Measurements from ENCODE around the gene DYNLT2B.

Gene DYNLT2B

DNA sequence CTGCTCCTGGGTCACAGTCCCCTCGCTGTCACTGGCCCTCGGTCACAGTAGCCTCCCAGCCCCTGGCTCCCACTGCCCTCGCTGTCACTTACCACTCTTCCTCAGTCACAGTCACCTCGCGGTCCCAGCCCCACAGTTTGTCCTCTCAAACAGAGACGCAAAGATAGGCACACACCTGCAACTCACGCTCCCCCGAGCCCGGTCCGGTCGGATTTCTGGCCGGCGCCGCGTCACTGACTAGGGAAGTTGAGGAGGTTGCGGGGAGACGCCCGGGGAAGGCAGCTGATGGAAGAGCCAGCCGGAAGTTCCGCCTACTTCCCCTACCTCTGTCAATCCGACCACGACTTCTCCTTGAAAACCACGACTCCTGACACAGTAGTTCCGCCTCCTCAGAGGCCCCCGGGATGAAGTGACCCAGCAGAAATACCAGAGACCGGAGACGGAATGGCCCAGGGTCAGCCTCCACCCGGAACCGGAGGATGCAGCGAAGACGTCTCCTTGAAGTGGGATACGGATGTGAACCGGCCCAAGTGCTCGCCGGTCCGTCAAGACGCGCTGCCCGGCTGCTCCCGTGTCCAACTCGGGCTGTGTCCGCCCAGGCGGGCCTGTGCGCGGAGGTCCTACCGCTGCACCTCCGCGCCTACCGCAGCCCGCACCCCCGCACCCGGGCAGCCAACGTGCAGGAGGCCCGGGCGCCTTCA is 30.4 kb downstream of the DYNLT2B start, which contains the start of gene PCYT1A:
Gene PCYT1A (minus strand): TSS at position 287 of the 701 bp plus-strand sequence. CDS start 17,195 bp downstream, outside the sequence.
- peak within 1 kb of the TSS; percentile 75 for H2BK5ac ChIP-seq (ENCODE audit: low read depth, low read length, poor library complexity, severe bottlenecking)
- no peak within 1 kb of the TSS for H2AK5ac ChIP-seq (ENCODE audit: low read length, severe bottlenecking)
- peak; percentile 98 for DNase-seq
- H3K36me3 ChIP-seq (ENCODE audit: control insufficient read depth in 1 of 2, insufficient read depth in 2 of 2, low read depth in 1 of 2, low read length in 2 of 2), result peaks cover 0 to 9% of the 10 kb centered on the region in 2 experiments
- H4K91ac ChIP-seq (ENCODE audit: low read length), result peak within 1 kb of the TSS; percentile 96
- H3K23ac ChIP-seq (ENCODE audit: low read length in 2 of 2), result peak within 1 kb of the TSS in 1 of 2 experiments; percentile 81
- peak within 1 kb of the TSS; percentile 86 for H3K4me2 ChIP-seq (ENCODE audit: low read length, poor library complexity, severe bottlenecking)
- H3K9ac ChIP-seq (ENCODE audit: low read length), result peak within 1 kb of the TSS; percentile 99
- WGBS, result 1% methylated on average over 52 of the region's 55 CpGs
- H2BK15ac ChIP-seq (ENCODE audit: low read depth, poor library complexity, severe bottlenecking), result peak within 1 kb of the TSS; percentile 92
- H2AFZ ChIP-seq (ENCODE audit: low read depth, low read length), result peak within 1 kb of the TSS; percentile 59
- H4K8ac ChIP-seq (ENCODE audit: low read length), result peak within 1 kb of the TSS; percentile 98
- H3K18ac ChIP-seq (ENCODE audit: low read depth in 1 of 2, low read length in 2 of 2), result peak within 1 kb of the TSS; percentile 94 to 98
- peaks cover 4% of the 10 kb centered on the region for H3K79me1 ChIP-seq (replicated peaks; ENCODE audit: low read length, poor library complexity, severe bottlenecking)
- peak within 1 kb of the TSS; percentile 95 to 96 for H3K4ac ChIP-seq (ENCODE audit: low read depth in 1 of 2, low read length in 2 of 2)
- no peaks in the 10 kb centered on the region for H3K9me3 ChIP-seq (ENCODE audit: control insufficient read depth, low read length)
- H3K27me3 ChIP-seq (ENCODE audit: control insufficient read depth in 1 of 2, insufficient read depth in 1 of 2, low read length in 2 of 2), result no peaks in the 10 kb centered on the region
- peak within 1 kb of the TSS in 1 of 2 experiments; percentile 94 for H3K14ac ChIP-seq (ENCODE audit: low read length in 2 of 2)
- peak within 1 kb of the TSS; percentile 91 for H2BK120ac ChIP-seq (ENCODE audit: low read depth, low read length)
- H3K4me1 ChIP-seq (ENCODE audit: control insufficient read depth, insufficient read depth, low read depth, low read length), result peaks cover 8% of the 10 kb centered on the region
- H2BK12ac ChIP-seq (ENCODE audit: low read length in 2 of 2), result no peak within 1 kb of the TSS
- peak within 1 kb of the TSS; percentile 84 for H3K27ac ChIP-seq (ENCODE audit: low read length, poor library complexity, severe bottlenecking)
- H3K4me3 ChIP-seq (ENCODE audit: insufficient read depth in 1 of 2, low read depth in 1 of 2, low read length in 2 of 2), result peak within 1 kb of the TSS; percentile 94 to 100

DNA sequence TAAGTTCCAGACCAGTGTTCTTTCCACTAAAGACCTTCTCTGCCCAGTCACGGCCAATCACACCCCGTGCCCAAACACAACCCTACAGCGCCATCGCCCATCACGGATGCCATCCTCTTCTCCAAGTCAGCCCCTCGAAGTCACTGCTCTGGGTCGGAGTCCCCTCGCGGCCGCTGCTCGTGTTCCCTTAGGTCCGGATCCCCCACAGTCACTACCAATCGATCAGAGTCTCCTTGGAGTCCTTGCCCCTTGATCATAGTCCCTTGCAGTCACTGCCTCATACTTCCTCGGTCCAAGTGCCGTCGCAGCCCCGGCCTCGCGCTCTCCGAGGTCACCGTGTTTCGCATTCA is 31.0 kb downstream of the DYNLT2B start:
- DNase-seq, result peak; percentile 59
- Histone ChIP-seq H3K4me3 (ENCODE audit: insufficient read depth in 1 of 2, low read depth in 1 of 2, low read length in 2 of 2) (peak overlapping the region; percentile 94 to 100), H4K91ac (ENCODE audit: low read length) (peak overlapping the region; percentile 79), H2BK12ac (ENCODE audit: low read length in 2 of 2) (no peak overlapping the region), H2BK120ac (ENCODE audit: low read depth, low read length) (peak overlapping the region; percentile 69), H4K8ac (ENCODE audit: low read length) (peak overlapping the region; percentile 79), H3K23ac (ENCODE audit: low read length in 2 of 2) (no peak overlapping the region), H3K4ac (ENCODE audit: low read depth in 1 of 2, low read length in 2 of 2) (peak overlapping the region; percentile 62 to 95), H3K27me3 (ENCODE audit: control insufficient read depth in 1 of 2, insufficient read depth in 1 of 2, low read length in 2 of 2) (no peaks in the 10 kb centered on the region), H2AK5ac (ENCODE audit: low read length, severe bottlenecking) (no peak overlapping the region), H3K18ac (ENCODE audit: low read depth in 1 of 2, low read length in 2 of 2) (peak overlapping the region; percentile 80 to 91), H3K9ac (ENCODE audit: low read length) (peak overlapping the region; percentile 99), H3K14ac (ENCODE audit: low read length in 2 of 2) (peak overlapping the region in 1 of 2 experiments; percentile 46), H2AFZ (ENCODE audit: low read depth, low read length) (peak overlapping the region; percentile 10), H2BK15ac (ENCODE audit: low read depth, poor library complexity, severe bottlenecking) (peak overlapping the region; percentile 92), H3K36me3 (ENCODE audit: control insufficient read depth in 1 of 2, insufficient read depth in 2 of 2, low read depth in 1 of 2, low read length in 2 of 2) (peaks cover 0 to 9% of the 10 kb centered on the region in 2 experiments), H2BK5ac (ENCODE audit: low read depth, low read length, poor library complexity, severe bottlenecking) (no peak overlapping the region), H3K4me1 (ENCODE audit: control insufficient read depth, insufficient read depth, low read depth, low read length) (peaks cover 8% of the 10 kb centered on the region), H3K79me1 (replicated peaks; ENCODE audit: low read length, poor library complexity, severe bottlenecking) (peaks cover 4% of the 10 kb centered on the region), H3K27ac (ENCODE audit: low read length, poor library complexity, severe bottlenecking) (peak overlapping the region; percentile 84), H3K4me2 (ENCODE audit: low read length, poor library complexity, severe bottlenecking) (peak overlapping the region; percentile 75), H3K9me3 (ENCODE audit: control insufficient read depth, low read length) (no peaks in the 10 kb centered on the region)
- WGBS, result 3% methylated on average over 22 of the region's 22 CpGs

DNA sequence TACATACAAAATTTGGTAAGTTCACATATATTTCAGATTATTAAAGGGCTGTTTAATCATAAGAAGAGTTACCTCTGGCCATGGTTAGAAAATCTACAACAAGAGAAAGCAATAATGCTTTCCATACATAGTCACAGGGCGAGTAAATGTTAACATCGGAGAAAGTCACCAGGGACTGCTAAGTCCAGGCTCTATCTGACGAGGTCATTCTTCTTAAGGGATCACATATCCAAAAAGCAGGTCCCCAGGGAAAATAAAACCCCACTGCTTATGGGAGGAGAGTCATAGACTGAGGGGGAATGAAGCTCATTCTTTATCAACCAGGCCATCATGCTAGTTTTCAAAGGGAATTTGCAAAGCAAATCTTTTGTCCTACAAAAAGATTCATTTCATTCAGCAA is 33.6 kb downstream of the DYNLT2B start:
- 33% methylated on average over 3 of the region's 3 CpGs for WGBS

DNA sequence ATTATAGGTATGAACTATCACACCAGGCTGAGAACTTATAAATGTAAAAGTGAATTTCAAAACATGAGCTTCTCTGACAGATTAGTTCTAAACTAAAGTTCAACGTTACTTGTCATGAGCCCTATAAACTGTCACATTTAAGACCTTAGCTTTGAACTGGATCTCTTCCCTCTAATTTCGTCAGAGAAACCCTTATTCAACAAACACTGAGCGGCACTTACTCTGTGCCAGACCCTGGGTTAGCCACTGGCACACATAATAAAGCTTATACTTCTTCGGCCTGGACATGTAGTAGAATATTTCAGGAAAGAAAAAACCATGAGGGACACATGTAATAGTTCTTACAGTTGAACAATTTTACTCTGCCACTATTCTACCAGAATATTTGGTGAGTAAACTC is 36.1 kb downstream of the DYNLT2B start:
- no peak overlapping the region for H2AFZ ChIP-seq (ENCODE audit: low read depth, low read length)
- H2AK5ac ChIP-seq (ENCODE audit: low read length, severe bottlenecking), result no peak overlapping the region
- WGBS, result 96% methylated on average over 3 of the region's 4 CpGs
- H3K27me3 ChIP-seq (ENCODE audit: control insufficient read depth in 1 of 2, insufficient read depth in 1 of 2, low read length in 2 of 2), result no peaks in the 10 kb centered on the region
- no peak overlapping the region for H3K14ac ChIP-seq (ENCODE audit: low read length in 2 of 2)
- no peak for DNase-seq
- H3K27ac ChIP-seq (ENCODE audit: low read length, poor library complexity, severe bottlenecking), result no peak overlapping the region
- H3K9ac ChIP-seq (ENCODE audit: low read length), result no peak overlapping the region
- H3K18ac ChIP-seq (ENCODE audit: low read depth in 1 of 2, low read length in 2 of 2), result no peak overlapping the region
- no peak overlapping the region for H3K4me3 ChIP-seq (ENCODE audit: insufficient read depth in 1 of 2, low read depth in 1 of 2, low read length in 2 of 2)
- H2BK12ac ChIP-seq (ENCODE audit: low read length in 2 of 2), result no peak overlapping the region
- H3K36me3 ChIP-seq (ENCODE audit: control insufficient read depth in 1 of 2, insufficient read depth in 2 of 2, low read depth in 1 of 2, low read length in 2 of 2), result peaks cover 0 to 13% of the 10 kb centered on the region in 2 experiments
- no peak overlapping the region for H4K91ac ChIP-seq (ENCODE audit: low read length)
- H2BK5ac ChIP-seq (ENCODE audit: low read depth, low read length, poor library complexity, severe bottlenecking), result no peak overlapping the region
- H2BK120ac ChIP-seq (ENCODE audit: low read depth, low read length), result no peak overlapping the region
- peaks cover 5% of the 10 kb centered on the region for H3K4me1 ChIP-seq (ENCODE audit: control insufficient read depth, insufficient read depth, low read depth, low read length)
- H4K8ac ChIP-seq (ENCODE audit: low read length), result no peak overlapping the region
- H2BK15ac ChIP-seq (ENCODE audit: low read depth, poor library complexity, severe bottlenecking), result no peak overlapping the region
- peaks cover 4% of the 10 kb centered on the region for H3K79me1 ChIP-seq (replicated peaks; ENCODE audit: low read length, poor library complexity, severe bottlenecking)
- no peak overlapping the region for H3K23ac ChIP-seq (ENCODE audit: low read length in 2 of 2)
- no peak overlapping the region for H3K4me2 ChIP-seq (ENCODE audit: low read length, poor library complexity, severe bottlenecking)
- no peak overlapping the region for H3K4ac ChIP-seq (ENCODE audit: low read depth in 1 of 2, low read length in 2 of 2)
- no peaks in the 10 kb centered on the region for H3K9me3 ChIP-seq (ENCODE audit: control insufficient read depth, low read length)

More for the DNA sequence above, 33.6 kb downstream of the DYNLT2B start:
- peak; percentile 36 for DNase-seq
- no peak overlapping the region for H2AK5ac ChIP-seq (ENCODE audit: low read length, severe bottlenecking)
- H4K91ac ChIP-seq (ENCODE audit: low read length), result no peak overlapping the region
- no peak overlapping the region for H3K18ac ChIP-seq (ENCODE audit: low read depth in 1 of 2, low read length in 2 of 2)
- no peak overlapping the region for H3K23ac ChIP-seq (ENCODE audit: low read length in 2 of 2)
- no peak overlapping the region for H3K4ac ChIP-seq (ENCODE audit: low read depth in 1 of 2, low read length in 2 of 2)
- no peak overlapping the region for H2BK120ac ChIP-seq (ENCODE audit: low read depth, low read length)
- H2BK12ac ChIP-seq (ENCODE audit: low read length in 2 of 2), result no peak overlapping the region
- no peaks in the 10 kb centered on the region for H3K27me3 ChIP-seq (ENCODE audit: control insufficient read depth in 1 of 2, insufficient read depth in 1 of 2, low read length in 2 of 2)
- no peak overlapping the region for H2BK15ac ChIP-seq (ENCODE audit: low read depth, poor library complexity, severe bottlenecking)
- H3K9me3 ChIP-seq (ENCODE audit: control insufficient read depth, low read length), result no peaks in the 10 kb centered on the region
- no peak overlapping the region for H2BK5ac ChIP-seq (ENCODE audit: low read depth, low read length, poor library complexity, severe bottlenecking)
- no peak overlapping the region for H3K14ac ChIP-seq (ENCODE audit: low read length in 2 of 2)
- H3K4me3 ChIP-seq (ENCODE audit: insufficient read depth in 1 of 2, low read depth in 1 of 2, low read length in 2 of 2), result peak overlapping the region in 1 of 2 experiments; percentile 61
- peaks cover 0 to 9% of the 10 kb centered on the region in 2 experiments for H3K36me3 ChIP-seq (ENCODE audit: control insufficient read depth in 1 of 2, insufficient read depth in 2 of 2, low read depth in 1 of 2, low read length in 2 of 2)
- H3K4me1 ChIP-seq (ENCODE audit: control insufficient read depth, insufficient read depth, low read depth, low read length), result peaks cover 8% of the 10 kb centered on the region
- H3K27ac ChIP-seq (ENCODE audit: low read length, poor library complexity, severe bottlenecking), result no peak overlapping the region
- peak overlapping the region; percentile 35 for H3K9ac ChIP-seq (ENCODE audit: low read length)
- H4K8ac ChIP-seq (ENCODE audit: low read length), result no peak overlapping the region
- H2AFZ ChIP-seq (ENCODE audit: low read depth, low read length), result no peak overlapping the region
- peak overlapping the region; percentile 16 for H3K4me2 ChIP-seq (ENCODE audit: low read length, poor library complexity, severe bottlenecking)
- H3K79me1 ChIP-seq (replicated peaks; ENCODE audit: low read length, poor library complexity, severe bottlenecking), result peaks cover 6% of the 10 kb centered on the region

Data from mesenchymal stem cell (in vitro differentiated cells and primary cell).